Rectal smooth muscle tissue (tissue), 1 donor: ENCODE results near the gene EIF1.
"Not testable (repeated sequence)": the region's sequence is repeated elsewhere in the genome, so short reads cannot be mapped to it uniquely, and the experiment has no call there.

Source experiments
- H3K27ac ChIP-seq: one replicate; pipeline ENCODE4 v1.7.0; 2013; ENCODE audit warnings: low read depth, low read length, inconsistent platforms
- H3K27me3 ChIP-seq: one replicate; pipeline ENCODE4 v1.7.0; 2013; ENCODE audit warnings: low read length; ENCODE audit not compliant: control insufficient read depth, insufficient read depth
- H3K36me3 ChIP-seq: one replicate; pipeline ENCODE4 v1.7.0; 2013; ENCODE audit warnings: low read length; ENCODE audit not compliant: control insufficient read depth, insufficient read depth
- H3K4me1 ChIP-seq: one replicate; pipeline ENCODE4 v1.7.0; 2013; ENCODE audit warnings: low read length; ENCODE audit not compliant: control insufficient read depth, insufficient read depth
- H3K4me3 ChIP-seq: one replicate; pipeline ENCODE4 v1.7.0; 2013; ENCODE audit warnings: low read length
- H3K9ac ChIP-seq: one replicate; pipeline ENCODE4 v1.7.0; 2013; ENCODE audit warnings: low read length

Gene EIF1

DNA sequence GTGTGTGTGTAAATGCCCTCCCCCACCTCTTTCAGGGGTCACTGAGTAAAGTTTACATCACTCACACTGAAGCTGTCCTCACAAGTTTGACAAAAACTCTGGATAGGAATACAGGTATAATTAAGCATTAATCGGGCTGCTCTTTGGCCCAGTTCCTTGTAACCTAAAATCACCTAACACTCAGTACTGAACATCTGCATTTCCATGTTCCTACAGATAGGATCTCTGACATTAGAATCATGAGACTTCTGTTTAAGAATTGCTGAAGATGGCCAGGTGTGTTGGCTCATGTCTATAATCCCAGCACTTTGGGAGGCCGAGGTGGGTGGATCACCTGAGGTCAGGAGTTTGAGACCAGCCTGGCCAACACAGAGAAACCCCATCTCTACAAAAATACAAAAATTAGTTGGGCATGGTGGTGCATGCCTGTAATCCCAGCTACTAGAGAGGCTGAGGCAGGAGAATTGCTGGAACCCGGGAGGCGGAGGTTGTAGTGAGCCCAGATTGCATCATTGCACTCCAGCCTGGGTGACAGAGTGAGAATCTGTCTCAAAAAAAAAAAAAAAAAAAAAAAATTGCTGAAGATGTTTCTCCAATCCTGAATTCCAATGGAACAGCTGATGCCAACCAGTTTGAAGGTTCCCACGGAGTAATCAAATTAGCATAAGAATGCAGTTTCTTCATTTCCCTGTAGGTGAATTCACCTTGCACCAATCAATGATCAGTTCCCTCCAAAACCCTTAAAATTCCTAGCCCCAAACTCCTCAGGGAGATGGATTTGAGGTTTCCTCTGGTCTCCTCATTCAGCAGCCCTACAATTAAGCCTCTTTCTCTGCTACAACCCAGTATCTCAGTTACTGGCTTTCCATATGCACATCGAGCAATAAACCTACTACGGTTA, 13.3 kb upstream of the EIF1 start:
- not testable (repeated sequence) for H3K4me3 ChIP-seq, H3K36me3 ChIP-seq, H3K9ac ChIP-seq, H3K4me1 ChIP-seq, H3K27me3 ChIP-seq, H3K27ac ChIP-seq

DNA sequence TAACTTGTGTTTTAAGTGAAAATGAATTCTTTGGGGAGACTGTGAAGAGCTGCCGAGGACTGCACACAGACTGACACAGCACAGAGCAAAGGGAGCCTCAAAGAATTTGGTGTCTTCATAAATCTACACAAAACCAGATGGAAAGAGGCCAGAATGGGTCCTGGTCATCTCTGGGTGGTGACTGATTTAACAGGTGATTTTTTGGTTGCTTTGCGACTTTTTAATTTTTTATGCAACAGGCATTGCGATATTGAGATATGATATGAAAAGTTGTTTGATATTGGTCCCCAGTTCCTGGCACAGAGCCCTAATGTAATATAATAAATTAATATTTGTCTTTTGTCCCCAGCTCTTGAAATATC, 12.6 kb upstream of the EIF1 start:
- Histone ChIP-seq H3K27me3 (no peaks in the 10 kb centered on the region), H3K27ac (no peak overlapping the region), H3K9ac (no peak overlapping the region)

DNA sequence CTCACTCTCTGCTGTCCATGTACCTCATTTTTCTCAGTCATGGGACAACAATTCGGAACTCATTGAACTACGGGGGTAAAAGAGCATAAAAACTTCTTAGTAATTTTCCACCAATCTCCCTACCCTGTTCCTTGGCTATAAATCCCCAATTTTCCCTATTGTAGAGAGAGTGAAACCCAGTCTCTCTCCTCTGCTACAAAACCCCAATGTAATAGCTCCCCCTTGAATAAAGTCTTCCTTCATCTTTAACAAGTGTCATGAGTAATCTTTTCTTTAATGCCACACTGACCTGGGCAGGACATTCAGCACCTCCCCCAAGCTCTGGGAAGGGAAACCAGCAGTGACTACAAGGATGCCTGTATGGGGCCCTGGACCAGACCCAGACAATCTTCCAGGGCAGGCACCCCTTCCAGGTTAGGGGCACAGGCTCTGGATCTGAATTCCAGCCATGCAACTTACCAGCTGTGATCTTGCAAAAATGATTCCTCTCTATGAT, 10.2 kb upstream of the EIF1 start:
- H3K4me1 ChIP-seq: no peaks in the 10 kb centered on the region
- peak overlapping the region; percentile 47 for H3K4me3 ChIP-seq
- H3K27me3 ChIP-seq: no peaks in the 10 kb centered on the region
- H3K36me3 ChIP-seq: no peaks in the 10 kb centered on the region
- no peak overlapping the region for H3K27ac ChIP-seq
- H3K9ac ChIP-seq: no peak overlapping the region

More for the DNA sequence above, 12.6 kb upstream of the EIF1 start:
- no peaks in the 10 kb centered on the region for H3K36me3 ChIP-seq
- no peaks in the 10 kb centered on the region for H3K4me1 ChIP-seq
- no peak overlapping the region for H3K4me3 ChIP-seq

DNA sequence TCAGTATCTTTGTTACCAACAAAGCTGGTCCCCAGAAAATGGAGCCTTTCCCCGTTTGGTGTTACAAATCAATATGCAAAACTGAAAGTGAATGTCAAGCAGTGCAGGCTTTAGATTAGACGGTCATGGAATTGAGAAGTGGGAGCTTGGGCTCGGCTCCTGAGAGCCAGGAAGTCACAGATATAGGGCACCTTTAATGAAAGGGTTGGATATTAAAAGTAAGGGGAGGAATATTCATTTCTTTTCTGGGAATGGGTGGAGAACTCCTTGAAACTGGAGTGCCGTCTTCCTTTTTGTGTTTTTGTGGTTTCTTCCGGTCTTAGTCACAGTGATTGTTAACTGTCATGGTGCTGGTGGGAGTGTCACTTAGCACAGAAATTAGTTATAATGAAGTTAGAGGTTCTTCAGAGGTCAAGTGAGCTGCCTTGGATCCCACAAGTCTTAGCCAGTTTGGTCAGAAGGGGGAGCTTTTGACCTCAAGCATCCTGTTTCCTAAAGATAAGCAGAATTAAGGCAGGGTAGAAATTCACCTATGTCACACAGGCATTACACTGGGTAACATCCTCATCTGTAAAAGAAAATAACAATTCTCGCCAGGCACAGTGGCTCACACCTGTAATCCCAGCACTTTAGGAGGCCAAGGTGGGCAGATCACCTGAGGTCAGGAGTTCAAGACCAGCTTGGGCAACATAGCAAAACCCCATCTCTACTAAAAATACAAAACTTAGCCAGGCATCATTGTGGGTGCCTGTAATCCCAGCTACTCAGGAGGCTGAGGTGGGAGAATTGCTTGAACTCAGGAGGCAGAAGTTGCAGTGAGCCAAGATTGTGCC, 9.6 kb upstream of the EIF1 start:
- Histone ChIP-seq H3K4me3 (peak overlapping the region; percentile 47), H3K27me3 (no peaks in the 10 kb centered on the region), H3K4me1 (no peaks in the 10 kb centered on the region), H3K27ac (no peak overlapping the region), H3K36me3 (no peaks in the 10 kb centered on the region), H3K9ac (no peak overlapping the region)

DNA sequence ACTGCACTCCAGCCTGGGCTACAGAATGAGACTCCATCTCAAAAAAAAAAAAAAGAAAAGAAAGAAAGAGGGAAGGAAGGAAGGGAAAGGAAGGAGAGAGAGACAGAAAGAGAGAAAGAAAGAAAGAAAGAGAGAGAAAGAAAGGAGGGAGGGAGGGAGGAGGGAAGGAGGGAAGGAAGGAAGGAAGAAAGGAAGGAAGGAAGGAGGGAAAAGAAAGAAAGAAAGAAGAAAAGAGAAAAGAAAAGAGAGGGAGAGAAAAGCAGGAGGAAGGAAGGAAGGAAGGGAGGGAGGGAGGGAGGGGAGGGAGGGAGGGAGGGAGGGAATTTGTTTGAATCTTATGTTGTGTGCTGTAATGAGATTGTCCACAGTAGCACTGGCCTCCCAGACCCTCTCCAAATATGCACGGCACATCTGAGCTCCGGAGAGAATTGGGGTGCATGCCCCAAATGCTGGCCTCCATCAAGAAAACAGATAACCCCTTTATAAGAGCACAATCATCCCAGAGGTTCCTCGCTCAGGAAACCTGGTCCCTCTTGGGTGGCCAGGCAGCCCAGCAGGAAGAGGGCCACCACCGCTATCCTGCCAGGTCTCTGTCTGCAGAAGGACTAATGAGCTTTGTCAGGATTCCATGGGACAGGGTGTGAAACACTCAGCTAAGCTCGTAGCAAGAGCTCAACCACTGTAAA, 8.8 kb upstream of the EIF1 start:
- H3K9ac ChIP-seq: no peak overlapping the region
- H3K36me3 ChIP-seq: no peaks in the 10 kb centered on the region
- no peaks in the 10 kb centered on the region for H3K4me1 ChIP-seq
- no peaks in the 10 kb centered on the region for H3K27me3 ChIP-seq
- no peak overlapping the region for H3K27ac ChIP-seq
- H3K4me3 ChIP-seq: no peak overlapping the region

DNA sequence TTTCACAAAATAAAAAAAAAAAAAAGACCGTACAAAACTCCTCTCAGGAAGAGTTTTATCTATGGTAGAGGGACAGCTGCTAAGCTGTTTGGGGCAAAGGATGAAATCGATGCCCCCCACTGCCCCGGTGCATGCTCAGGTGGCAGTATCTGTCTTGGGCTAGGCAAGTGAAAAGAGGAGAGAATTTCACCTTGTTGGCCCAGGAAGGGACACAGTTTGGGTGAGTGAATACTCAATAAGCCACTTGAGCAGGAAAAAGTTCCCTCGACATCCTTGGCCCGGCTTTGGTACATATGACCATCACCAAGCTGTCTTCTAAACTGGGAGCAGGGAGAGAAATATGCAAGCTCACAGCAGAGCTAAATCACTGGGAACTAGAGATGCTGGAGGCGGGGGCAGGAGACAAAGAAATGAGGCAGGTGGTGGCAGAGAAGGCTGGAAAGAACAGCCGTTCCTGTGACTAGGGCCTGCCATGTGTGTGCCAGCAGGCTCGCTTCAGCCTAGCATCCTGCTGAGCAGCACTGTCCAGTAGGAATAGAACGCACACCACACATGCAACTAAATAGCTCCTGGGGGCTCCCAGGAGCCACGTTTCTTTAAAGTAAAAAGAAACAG, 8.2 kb upstream of the EIF1 start:
- no peaks in the 10 kb centered on the region for H3K36me3 ChIP-seq
- no peaks in the 10 kb centered on the region for H3K27me3 ChIP-seq
- no peaks in the 10 kb centered on the region for H3K4me1 ChIP-seq
- no peak overlapping the region for H3K9ac ChIP-seq
- no peak overlapping the region for H3K27ac ChIP-seq
- H3K4me3 ChIP-seq: no peak overlapping the region

DNA sequence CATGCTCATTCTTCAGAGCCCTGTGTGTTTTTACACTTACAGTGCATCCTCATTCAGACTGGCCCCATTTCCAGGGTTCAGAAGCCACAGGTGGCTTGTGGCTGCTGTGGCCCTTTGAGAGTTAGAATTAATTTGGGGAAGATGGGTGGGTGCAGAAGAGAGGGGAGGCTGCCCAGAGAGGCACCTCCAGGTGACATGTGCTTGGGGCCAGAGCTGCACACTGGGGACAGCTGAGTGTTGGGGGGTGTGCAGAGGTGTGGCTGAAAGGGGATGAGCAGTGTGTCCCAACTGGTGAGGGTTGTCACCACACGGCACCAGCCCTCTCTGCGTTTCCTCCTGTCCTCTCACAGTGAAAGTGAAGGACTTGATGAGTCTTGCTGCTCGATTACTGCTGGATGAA, 6.9 kb upstream of the EIF1 start:
- no peak overlapping the region for H3K27ac ChIP-seq
- no peaks in the 10 kb centered on the region for H3K27me3 ChIP-seq
- H3K4me1 ChIP-seq: no peaks in the 10 kb centered on the region
- no peaks in the 10 kb centered on the region for H3K36me3 ChIP-seq
- no peak overlapping the region for H3K9ac ChIP-seq
- H3K4me3 ChIP-seq: no peak overlapping the region

DNA sequence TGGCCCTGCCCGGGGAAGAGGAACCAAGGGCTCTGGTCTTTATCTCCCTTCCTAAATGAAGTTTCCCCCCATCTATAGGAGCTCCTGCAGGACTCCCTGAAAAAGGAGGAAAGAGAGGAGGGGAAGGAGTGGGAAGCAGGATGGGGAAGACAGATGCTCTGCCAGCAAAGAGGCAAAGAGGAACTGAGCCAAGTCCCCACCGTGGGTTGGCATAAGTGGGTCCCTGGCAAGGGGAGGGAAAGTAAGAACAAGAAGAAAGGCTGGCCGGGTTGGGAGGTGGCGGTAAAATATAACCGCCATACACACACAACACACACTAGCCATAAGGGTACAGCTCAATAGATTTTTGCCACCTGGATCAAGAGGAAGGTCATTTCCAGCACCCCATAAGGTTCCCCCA, 6.1 kb upstream of the EIF1 start:
- Histone ChIP-seq H3K27ac (no peak overlapping the region), H3K4me3 (no peak overlapping the region), H3K9ac (no peak overlapping the region), H3K27me3 (no peaks in the 10 kb centered on the region), H3K36me3 (no peaks in the 10 kb centered on the region), H3K4me1 (no peaks in the 10 kb centered on the region)

DNA sequence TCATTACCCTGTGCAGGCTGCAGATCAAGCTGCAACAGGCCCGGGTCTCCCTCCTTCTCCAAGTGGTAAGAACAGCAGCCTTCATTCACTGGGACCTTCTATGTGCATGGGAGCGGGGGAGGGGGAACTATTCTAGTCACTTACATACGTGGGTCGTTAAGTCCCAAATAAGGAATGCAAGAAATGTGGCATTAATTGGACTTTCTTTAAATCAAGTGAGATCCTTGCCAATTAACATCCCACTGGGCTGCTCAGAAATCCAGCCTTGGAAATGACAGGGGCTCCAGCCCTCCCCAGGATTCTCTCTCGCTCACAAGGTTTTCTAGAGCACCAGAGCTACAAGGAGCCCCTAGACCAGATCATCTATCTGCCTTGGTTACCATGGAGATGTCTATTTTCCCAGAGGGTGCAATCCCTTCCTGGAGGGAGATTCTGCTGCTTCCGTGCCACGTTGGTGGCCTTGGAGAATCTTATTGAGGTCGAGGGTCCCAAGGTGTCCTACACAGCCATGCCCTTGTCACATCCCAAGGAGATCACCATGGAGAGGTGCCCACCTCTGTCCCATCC, 5.2 kb upstream of the EIF1 start:
- Histone ChIP-seq H3K27me3 (no peaks in the 10 kb centered on the region), H3K36me3 (no peaks in the 10 kb centered on the region), H3K4me1 (peaks cover 5% of the 10 kb centered on the region), H3K27ac (no peak overlapping the region), H3K4me3 (no peak overlapping the region), H3K9ac (no peak overlapping the region)

DNA sequence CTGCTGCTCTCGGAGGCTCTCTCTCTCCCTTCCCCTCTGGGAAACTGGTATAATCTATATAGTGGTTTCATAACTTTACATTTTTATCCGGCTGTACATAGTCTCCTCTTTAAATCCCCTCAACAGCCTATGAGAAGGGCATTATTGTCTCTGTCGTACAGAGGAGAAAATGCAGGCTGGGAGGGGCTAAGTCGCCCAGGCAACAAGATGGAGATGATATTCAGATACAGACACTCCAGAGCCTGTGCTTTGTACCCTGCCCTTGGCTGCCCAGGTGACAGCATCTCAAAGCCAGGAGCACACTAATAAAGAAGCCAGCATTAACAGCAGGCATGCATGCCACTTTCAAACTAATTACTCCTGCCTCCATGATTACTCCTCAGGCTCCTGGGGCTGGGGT, 4.7 kb upstream of the EIF1 start:
- Histone ChIP-seq H3K4me3 (no peak overlapping the region), H3K9ac (no peak overlapping the region), H3K27me3 (no peaks in the 10 kb centered on the region), H3K4me1 (peaks cover 5% of the 10 kb centered on the region), H3K36me3 (no peaks in the 10 kb centered on the region), H3K27ac (no peak overlapping the region)

DNA sequence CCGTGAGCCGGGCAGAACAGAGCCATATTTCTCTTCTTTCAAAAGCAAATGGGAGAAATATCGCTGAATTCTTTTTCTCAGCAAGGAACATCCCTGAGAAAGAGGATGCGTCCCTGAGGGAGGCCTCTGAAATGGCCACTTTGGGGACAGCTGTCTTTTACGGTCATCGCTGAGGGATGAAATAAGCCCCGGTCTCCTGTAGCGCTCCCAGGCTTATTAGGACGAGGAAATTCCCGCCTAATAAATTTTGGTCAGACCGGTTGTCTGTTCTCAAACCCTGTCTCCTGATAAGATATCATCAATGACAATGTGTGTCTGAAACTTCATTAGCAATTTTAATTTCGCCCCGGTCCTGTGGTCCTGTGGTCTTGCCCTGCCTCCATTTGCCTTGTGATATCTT, 2.9 kb upstream of the EIF1 start:
- Histone ChIP-seq H3K36me3 (peaks cover 13% of the 10 kb centered on the region), H3K4me1 (peaks cover 12% of the 10 kb centered on the region)
- not testable (repeated sequence) for H3K27me3 ChIP-seq, H3K4me3 ChIP-seq, H3K9ac ChIP-seq, H3K27ac ChIP-seq

DNA sequence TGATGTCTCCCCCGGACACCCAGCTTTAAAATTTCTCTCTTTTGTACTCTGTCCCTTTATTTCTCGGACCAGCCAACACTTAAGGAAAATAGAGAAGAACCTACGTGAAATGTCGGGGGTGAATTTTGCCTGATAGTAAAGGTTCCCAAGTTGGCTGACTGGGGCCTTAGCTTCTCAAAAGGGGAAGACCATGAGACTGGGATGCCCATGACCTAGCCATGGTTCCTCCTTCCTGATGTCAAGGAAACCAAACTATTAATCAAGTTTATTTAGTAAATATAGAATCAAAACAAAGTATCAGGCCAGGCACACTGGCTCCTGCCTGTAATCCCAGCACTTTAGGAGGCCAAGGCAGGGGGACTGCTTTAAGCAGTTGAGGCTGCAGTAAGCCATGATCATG, 2.4 kb upstream of the EIF1 start:
- H3K36me3 ChIP-seq: peaks cover 19% of the 10 kb centered on the region

More for the DNA sequence above, 2.4 kb upstream of the EIF1 start:
- H3K4me1 ChIP-seq: peaks cover 15% of the 10 kb centered on the region
- no peaks in the 10 kb centered on the region for H3K27me3 ChIP-seq
- H3K27ac ChIP-seq: no peak overlapping the region
- no peak overlapping the region for H3K4me3 ChIP-seq
- no peak overlapping the region for H3K9ac ChIP-seq
